ENCODE measurements around the gene PROM1. TPM values are rescaled to one million over a fixed set of nuclear protein-coding genes. Genes with fewer than 3 reads are reported as not detected.

The PROM1 gene
- total and polyA plus RNA-seq, 2 of the 13 experiments (the other 11 are each of a cell fraction or from before 2014, with no cell fraction given) = 3.9 to 16.4 TPM

- Histone ChIP-seq H3K4me2 (ENCODE audit: low read depth, low read length) (peak overlapping the region; percentile 49), H3K4me1 (ENCODE audit: insufficient read depth, low read length) (peaks cover 60% of the 10 kb centered on the region), H3K79me2 (ENCODE audit: insufficient read depth, low read length) (no peaks in the 10 kb centered on the region), H3K9me3 (ENCODE audit: low read length) (no peaks in the 10 kb centered on the region), H3K27ac (ENCODE audit: extremely low read length, insufficient read depth, low read length) (no peak overlapping the region), H3K4me3 (replicated peaks in 1 of 3; ENCODE audit: insufficient read depth in 1 of 3, low read depth in 2 of 3, low read length in 3 of 3) (no peak overlapping the region), H2AFZ (ENCODE audit: low read length) (no peak overlapping the region), H3K27me3 (ENCODE audit: control insufficient read depth in 1 of 2, insufficient read depth in 2 of 2, low read length in 2 of 2) (peaks cover 0 to 6% of the 10 kb centered on the region in 2 experiments; a peak in 3 of 5 replicates), H4K20me1 (ENCODE audit: insufficient read depth, low read length) (no peaks in the 10 kb centered on the region), H3K36me3 (replicated peaks in 1 of 2; ENCODE audit: control insufficient read depth in 1 of 2, insufficient read depth in 2 of 2, low read length in 2 of 2) (no peaks in the 10 kb centered on the region), H3K9ac (ENCODE audit: insufficient read depth, low read depth, low read length) (no peak overlapping the region)
- FAIRE-seq (no peak), ATAC-seq (no peak), DNase-seq (ENCODE audit: low spot score) (no peak)
- CTCF ChIA-PET (ENCODE audit: low intra/inter-chr PET ratio, low total read pairs) = no interaction called here
- WGBS (ENCODE audit: low lambda C conversion rate) = 12% methylated on average over 3 of the region's 4 CpGs
- no TSS peak for BruUV-seq (replicated peaks)
- intact Hi-C loops (cut with micrococcal nuclease; ENCODE audit: unreplicated experiment) (loop anchor here (10.0 kb wide), 1 partner anchor 45 kb away; no protein-coding TSS in a partner anchor), in situ Hi-C loops (cut with HindIII; ENCODE audit: extremely low pct_ligation_motif_present, low pct_unique_long_range_greater_than_20kb) (no loop called here)
- TF ChIP-seq NCOA1 (CRISPR knock-in tag; IDR thresholded peaks at IDR 0.05) = no peak
- no peak for TF ChIP-seq NR0B2 (CRISPR knock-in tag; IDR thresholded peaks at IDR 0.05)
- TF ChIP-seq ZNF547 (CRISPR knock-in tag; IDR thresholded peaks at IDR 0.05) = no peak
- TF ChIP-seq PATZ1 (CRISPR knock-in tag; IDR thresholded peaks at IDR 0.05) = no peak
- TF ChIP-seq GABPB1 (CRISPR knock-in tag; IDR thresholded peaks at IDR 0.05) = no peak
- TF ChIP-seq SMAD3 (CRISPR knock-in tag; IDR thresholded peaks at IDR 0.05) = no peak
- no peak for TF ChIP-seq NR2F6 (IDR thresholded peaks at IDR 0.05)
- TF ChIP-seq NR2F6 (CRISPR knock-in tag; IDR thresholded peaks at IDR 0.05) = no peak
- no peak for TF ChIP-seq MYPOP (CRISPR knock-in tag; IDR thresholded peaks at IDR 0.05)
- TF ChIP-seq ZNF558 (CRISPR knock-in tag; IDR thresholded peaks at IDR 0.05; ENCODE audit: borderline replicate concordance) = no peak
- no peak for TF ChIP-seq RBAK (CRISPR knock-in tag; IDR thresholded peaks at IDR 0.05)
- no peak for TF ChIP-seq REL (CRISPR knock-in tag; conservative IDR thresholded peaks at IDR 0.05)
- no peak for TF ChIP-seq IKZF1 (IDR thresholded peaks at IDR 0.05)
- TF ChIP-seq NFATC3 (CRISPR knock-in tag; IDR thresholded peaks at IDR 0.05) = no peak
- TF ChIP-seq ZMYM2 (CRISPR knock-in tag; IDR thresholded peaks at IDR 0.05) = no peak
- POLR2A ChIA-PET = no interaction called here
These were observed 36.2 kb upstream of the PROM1 start for GRCh38 chr4:16119981-16120380.

All from HepG2 (cell line).